Measurements from ENCODE around the gene MBNL3. TPM values are rescaled to one million over a fixed set of nuclear protein-coding genes. Genes with fewer than 3 reads are reported as not detected.

The MBNL3 gene
- total RNA-seq = 1 to 10 TPM; 4.5 to 9.7 TPM

GRCh38 chrX:132488819-132489577 is at the start of gene MBNL3:
MBNL3 (minus strand) TSS chrX:132489038; CDS start chrX:132439611, 49,427 bp downstream.

All from melanocyte of skin (primary cell).